Measurements from ENCODE around the gene SLC30A9. TPM values are rescaled to one million over a fixed set of nuclear protein-coding genes. Genes with fewer than 3 reads are reported as not detected.
A peak's percentile ranks its signal among the peaks of the same experiment; 100 is the strongest.

Gene SLC30A9
- polyA plus RNA-seq (2011; rRNA removed), result 41.9 and 57.6 TPM in 2 replicates
- 12.8 and 14.4 TPM in 2 replicates for polyA plus RNA-seq (2012; cell fraction: cytosol; rRNA removed)
- polyA plus RNA-seq (2012; cell fraction: nucleus; rRNA removed), result 7.6 and 9.2 TPM in 2 replicates
- polyA plus RNA-seq (2017; fragmentation: RNase III; extraction: RNeasy Plus Mini Kit Qiagen cat#74134 plus additional on column Dnase treatment), result 27.3 to 28.8 TPM (median 28.7 TPM) in 3 replicates
- polyA minus RNA-seq (2011; rRNA and poly(A)+ RNA removed), result 19.0 and 25.7 TPM in 2 replicates

GRCh38 chr4:41990365-41991111 is at the start of gene SLC30A9:
Gene SLC30A9 (plus strand): TSS chr4:41990530. CDS start chr4:41990652, 122 bp downstream.
- peak within 1 kb of the TSS; percentile 88 to 92 for H3K27ac ChIP-seq
- H3K4me3 ChIP-seq, result peak within 1 kb of the TSS; percentile 86
- ChIA-PET POLR2A (interaction anchor here (0.9 to 1.0 kb wide), 2 partner anchors 10 to 55 kb away, joined by 3 to 5 read pairs; partner anchors contain the start of gene TMEM33), CTCF (interaction anchor here (0.9 to 1.6 kb wide), 3 partner anchors 11 to 292 kb away, joined by 3 to 4 read pairs (median 3); no protein-coding TSS in a partner anchor)
- 4% methylated on average over 30 of the region's 64 CpGs for WGBS (ENCODE audit: missing lambda C conversion rate)
- H3K9me3 ChIP-seq, result no peaks in the 10 kb centered on the region
- TF ChIP-seq NPAS2 (CRISPR knock-in tag; IDR thresholded peaks at IDR 0.05; ENCODE audit: borderline replicate concordance) (no peak), NFE2L2 (conservative IDR thresholded peaks at IDR 0.05; ENCODE audit: low read length) (no peak), JUN (IDR thresholded peaks at IDR 0.05) (peak; percentile 38 to 76; a peak in 3 of 5 replicates), PHF8 (IDR thresholded peaks at IDR 0.05; ENCODE audit: borderline replicate concordance, low read depth) (peak; percentile 65; the same call in 1 of the 2 replicates), SREBF2 (IDR thresholded peaks at IDR 0.05) (no peak), MAX (IDR thresholded peaks at IDR 0.05) (peak; percentile 63; the same call in 1 of the 2 replicates), POLR2A (IDR thresholded peaks at IDR 0.05; ENCODE audit: low read length) (peak; percentile 82), RFX5 (IDR thresholded peaks at IDR 0.05) (peak; percentile 49; the same call in 1 of the 2 replicates)
- FAIRE-seq (no peak), ATAC-seq (peak; percentile 98 to 99), DNase-seq (ENCODE audit: low read depth in 1 of 2, low spot score in 1 of 2) (peak; percentile 93 to 94)
- H3K4me1 ChIP-seq, result peaks cover 22% of the 10 kb centered on the region
- H3K4me2 ChIP-seq, result peak within 1 kb of the TSS; percentile 96

- Histone ChIP-seq H3K4me1 (peaks cover 31% of the 10 kb centered on the region; the same call in 2 of the 3 replicates), H3K27ac (no peak overlapping the region), H3K9me3 (no peaks in the 10 kb centered on the region), H3K4me2 (no peak overlapping the region), H3K4me3 (no peak overlapping the region)
- CTCF ChIA-PET, result no interaction called here
- TF ChIP-seq ZSCAN20 (CRISPR knock-in tag; IDR thresholded peaks at IDR 0.05) (no peak), HOXB5 (CRISPR knock-in tag; IDR thresholded peaks at IDR 0.05) (no peak), JUN (IDR thresholded peaks at IDR 0.05) (no peak), RNF2 (IDR thresholded peaks at IDR 0.05; ENCODE audit: borderline replicate concordance, low read depth) (no peak), NPAS2 (CRISPR knock-in tag; IDR thresholded peaks at IDR 0.05; ENCODE audit: borderline replicate concordance) (no peak), FOXS1 (CRISPR knock-in tag; IDR thresholded peaks at IDR 0.05) (no peak), ELK1 (IDR thresholded peaks at IDR 0.05; ENCODE audit: low read depth, low read length) (no peak), CTCF (IDR thresholded peaks at IDR 0.05) (no peak), CHD4 (IDR thresholded peaks at IDR 0.05; ENCODE audit: borderline replicate concordance) (no peak), PBX3 (IDR thresholded peaks at IDR 0.05) (no peak), EP300 (IDR thresholded peaks at IDR 0.05) (no peak), TFCP2L1 (CRISPR knock-in tag; IDR thresholded peaks at IDR 0.05) (no peak), MAX (IDR thresholded peaks at IDR 0.05) (no peak), CEBPB (IDR thresholded peaks at IDR 0.05) (no peak), MAFK (IDR thresholded peaks at IDR 0.05; ENCODE audit: partially characterized antibody) (no peak), EHMT2 (IDR thresholded peaks at IDR 0.05; ENCODE audit: low read depth) (no peak)
- FAIRE-seq, result no peak
- no peak for ATAC-seq
- POLR2A ChIA-PET, result no interaction called here
- no peak for DNase-seq (ENCODE audit: low read depth in 1 of 2, low spot score in 1 of 2)
Observed at GRCh38 chr4:41940834-41941233, 49.5 kb upstream of the SLC30A9 start.
